ENCODE measurements around the gene GID4.
A peak's percentile ranks its signal among the peaks of the same experiment; 100 is the strongest.
"Not testable (repeated sequence)": the region's sequence is repeated elsewhere in the genome, so short reads cannot be mapped to it uniquely, and the experiment has no call there.

The GID4 gene

DNA sequence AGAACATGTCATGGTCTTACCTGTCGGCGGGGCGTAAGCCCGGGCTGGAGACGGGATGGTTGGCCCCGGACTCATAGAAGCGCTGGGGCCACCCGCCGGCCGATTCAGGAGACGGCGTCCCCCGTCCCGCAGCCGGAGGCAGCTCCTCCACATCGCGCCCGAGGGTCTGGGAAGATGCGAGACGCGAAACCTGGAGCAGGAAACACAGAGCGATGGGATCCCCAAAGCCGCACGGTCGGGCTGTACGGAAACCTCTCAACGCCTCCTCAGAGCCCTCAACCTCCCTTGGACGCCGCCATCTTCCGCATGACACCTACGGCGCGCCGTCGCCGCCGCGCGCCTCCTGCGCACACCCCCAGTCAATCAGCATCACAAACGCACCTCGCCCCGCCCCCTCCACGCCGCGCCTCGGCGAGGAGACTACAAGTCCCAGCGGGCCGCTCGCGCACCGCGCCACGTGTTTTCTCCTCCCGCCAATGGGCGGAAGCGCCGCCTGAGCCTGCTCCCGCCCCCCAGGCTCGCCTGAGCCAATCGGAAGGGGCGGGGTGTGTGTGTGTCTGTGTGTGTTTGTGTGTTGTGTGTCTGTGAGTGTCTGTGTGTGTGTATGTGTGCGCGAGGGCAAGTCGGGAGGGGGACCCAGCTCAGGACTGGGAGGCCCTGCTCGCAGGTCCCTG, at the start of gene GID4, which contains the start of gene ATPAF2:
Gene GID4 (plus strand): TSS at position 548 of the 674 bp plus-strand sequence. CDS start 57 bp downstream, at position 605.
Gene ATPAF2 (minus strand): TSS at position 308 of the 674 bp plus-strand sequence. CDS start 155 bp downstream, at position 153.
- DNase-seq, result peak; percentile 97

DNA sequence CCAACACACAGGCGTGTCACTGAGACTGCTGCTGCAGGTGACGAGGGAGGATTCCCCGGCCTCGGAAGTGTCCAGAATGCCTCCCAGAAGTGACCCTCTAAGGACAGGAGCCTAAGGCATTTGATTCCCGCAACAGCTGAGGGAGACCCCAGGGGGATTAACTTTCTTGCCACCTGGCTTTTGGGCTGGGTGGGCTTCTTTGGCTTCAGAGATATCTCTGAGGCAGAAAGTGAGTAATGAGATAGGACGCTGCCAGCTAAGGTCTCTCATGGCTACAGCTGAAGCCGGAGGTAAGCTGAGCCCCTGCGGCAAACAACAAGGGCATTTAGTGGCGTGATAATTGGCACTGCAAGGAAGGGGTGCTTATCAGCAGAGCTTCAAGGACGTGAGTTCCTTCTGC, 49.6 kb upstream of the GID4 start:
- DNase-seq, result no peak

DNA sequence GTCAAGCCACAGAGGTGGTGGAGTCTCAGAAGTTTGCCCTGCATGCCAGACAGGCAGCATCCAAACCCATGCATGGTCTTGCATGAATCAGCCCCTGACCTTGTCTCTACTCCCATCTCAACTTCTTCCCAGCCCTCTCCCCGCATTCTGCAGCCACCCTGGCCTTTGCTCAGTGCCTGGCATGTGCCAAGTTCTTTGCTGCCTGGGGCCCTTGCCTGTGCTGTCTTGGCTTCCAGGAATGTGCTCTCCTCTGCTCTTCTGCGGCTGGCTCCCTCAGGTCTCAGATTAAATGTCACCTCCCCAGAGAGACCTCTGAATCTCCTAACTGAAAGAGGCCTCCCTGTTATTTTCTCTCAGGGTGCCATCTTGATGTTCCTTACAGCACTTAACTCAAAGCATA, 48.9 kb upstream of the GID4 start:
- no peak for DNase-seq

DNA sequence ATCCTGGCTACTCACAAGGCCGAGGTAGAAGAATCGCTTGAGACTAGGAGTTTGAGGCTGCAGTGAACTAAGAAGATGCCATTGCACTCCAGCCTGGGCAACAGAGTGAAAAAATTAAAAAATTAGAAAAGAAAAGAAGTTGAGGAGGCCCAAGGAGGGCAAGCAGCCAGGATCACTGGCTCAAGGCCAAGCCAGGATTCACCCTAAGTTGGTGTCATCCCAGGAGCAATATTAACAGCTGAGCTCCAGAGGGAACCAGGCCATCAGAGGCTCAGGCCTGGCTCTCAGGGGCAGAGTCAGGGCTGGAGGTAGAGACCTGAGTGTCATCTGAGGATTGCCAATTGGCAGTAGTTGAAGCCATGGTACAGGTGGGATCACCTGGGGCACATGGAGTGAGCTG, 45.8 kb upstream of the GID4 start:
- no peak for DNase-seq

DNA sequence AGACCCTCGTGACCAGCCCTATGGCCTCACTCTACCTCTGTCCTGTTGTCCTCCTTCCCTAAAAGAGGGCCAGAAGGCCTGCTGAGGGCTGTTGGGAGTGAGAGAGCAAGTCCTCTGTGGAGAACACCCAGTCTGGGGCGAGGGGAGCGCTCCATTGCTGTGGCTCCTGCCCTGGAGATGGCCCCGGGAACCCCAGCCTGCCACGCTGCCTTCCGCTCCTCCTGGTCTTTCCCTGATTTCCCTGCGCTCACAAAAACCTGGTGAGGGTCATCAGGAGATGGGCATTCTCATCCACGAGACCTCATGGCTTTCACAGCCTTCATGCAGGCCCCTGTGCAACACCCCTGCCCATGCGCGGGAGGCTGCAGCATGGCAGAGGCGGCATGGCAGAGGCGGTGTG, 45.4 kb upstream of the GID4 start:
- DNase-seq, result no peak

DNA sequence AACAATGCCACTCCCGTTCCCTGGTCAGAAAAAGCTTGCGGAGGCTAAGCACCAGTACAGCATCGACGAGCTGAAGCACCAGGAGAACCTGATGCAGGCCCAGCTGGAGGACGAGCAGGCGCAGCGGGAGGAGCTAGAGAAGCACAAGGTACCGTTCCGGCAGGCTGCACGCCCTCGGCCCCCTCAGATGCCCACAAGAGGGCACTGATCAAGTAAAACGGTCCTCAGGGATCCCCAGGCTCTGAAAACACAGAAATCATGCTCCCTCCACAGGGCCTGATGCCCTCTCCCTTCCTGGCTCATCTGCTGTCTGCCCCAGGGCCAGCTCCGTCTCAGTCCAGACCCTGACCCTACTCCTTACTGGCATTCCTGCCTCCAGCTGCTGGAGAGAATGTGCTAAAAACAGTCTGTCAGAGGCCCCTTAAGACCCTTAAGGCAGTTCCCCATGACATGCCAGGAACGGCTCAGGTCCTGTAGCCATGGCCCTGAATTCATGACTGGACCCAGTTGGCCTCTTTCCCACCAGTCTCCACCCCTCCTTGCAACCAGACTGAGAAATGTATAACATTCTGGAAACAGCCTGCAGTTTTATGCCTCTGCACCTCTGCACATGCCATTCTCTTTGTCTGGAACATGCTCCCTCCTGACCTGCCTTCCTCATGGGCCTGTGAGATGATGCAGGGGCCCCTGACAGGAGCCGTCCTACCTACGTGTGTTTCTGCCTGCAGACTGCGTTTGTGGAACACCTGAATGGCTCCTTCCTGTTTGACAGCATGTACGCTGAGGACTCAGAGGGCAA, 44.7 kb upstream of the GID4 start:
- no peak for DNase-seq

DNA sequence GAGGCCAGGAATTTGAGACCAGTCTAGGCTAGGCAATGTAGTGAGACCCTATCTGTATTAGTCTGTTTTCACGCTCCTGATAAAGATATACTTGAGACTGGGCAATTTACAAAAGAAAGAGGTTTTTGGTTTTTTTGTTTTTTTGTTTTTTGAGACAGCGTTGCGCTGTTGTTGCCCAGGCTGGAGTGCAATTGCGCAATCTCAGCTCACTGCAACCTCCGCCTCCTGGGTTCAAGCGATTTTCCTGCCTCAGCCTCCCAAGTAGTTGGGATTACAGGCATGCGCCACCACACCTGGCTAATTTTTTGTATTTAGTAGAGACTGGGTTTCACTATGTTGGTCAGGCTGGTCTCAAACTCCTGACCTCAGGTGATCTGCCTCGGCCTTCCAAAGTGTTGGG, 43.3 kb upstream of the GID4 start:
- not testable (repeated sequence) for DNase-seq

DNA sequence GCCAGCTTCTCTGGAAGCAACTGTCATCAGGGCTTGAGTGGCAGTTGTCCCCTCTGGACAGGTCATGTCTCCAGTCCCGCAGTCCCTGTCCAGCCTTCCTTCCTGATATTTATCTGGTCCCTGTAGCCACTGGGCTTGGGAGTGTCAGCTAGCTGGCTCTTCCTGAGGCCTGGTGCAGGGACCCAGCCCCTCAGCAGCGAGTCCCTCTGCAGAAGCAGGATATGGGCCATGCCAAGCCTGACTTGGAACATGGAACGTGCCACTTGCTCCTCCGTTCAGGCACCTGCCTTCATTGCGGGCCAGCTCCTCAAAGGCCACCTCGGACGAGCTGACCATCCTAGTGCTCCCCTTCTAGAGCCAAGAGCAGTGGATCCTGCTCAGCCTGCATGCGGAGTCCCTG, 40.3 kb upstream of the GID4 start:
- DNase-seq, result no peak

DNA sequence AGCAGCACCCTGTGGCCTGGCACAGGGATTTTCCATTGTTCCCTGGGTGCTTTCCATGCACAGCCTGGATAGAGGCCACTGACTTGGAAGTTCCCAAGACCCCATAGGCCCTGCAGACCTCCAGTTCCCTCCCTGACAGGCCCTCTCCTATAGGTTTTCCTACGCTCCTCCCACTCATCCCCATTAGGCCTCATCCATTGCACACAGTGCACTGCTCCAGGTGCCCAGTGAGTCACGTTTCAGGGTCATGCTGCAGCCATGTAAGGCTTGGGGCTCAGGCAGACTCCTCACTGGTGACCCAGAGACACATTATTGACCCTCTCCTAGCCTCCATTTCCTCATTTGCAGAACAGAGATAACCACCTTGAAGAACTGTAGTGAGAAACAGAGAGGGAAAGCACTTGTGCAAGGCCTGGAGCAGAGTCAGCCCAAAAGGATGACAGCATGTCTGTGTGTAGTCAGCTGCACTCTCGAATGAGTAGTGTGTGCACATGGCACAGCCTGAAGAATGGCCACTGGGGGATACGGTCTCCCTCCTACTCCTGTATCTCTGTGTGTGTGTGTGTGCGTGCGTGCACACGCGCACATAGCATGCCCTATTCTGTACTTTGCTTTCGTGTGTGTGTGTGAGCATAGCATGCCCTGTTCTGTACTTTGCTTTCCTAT, 39.7 kb upstream of the GID4 start:
- no peak for DNase-seq

DNA sequence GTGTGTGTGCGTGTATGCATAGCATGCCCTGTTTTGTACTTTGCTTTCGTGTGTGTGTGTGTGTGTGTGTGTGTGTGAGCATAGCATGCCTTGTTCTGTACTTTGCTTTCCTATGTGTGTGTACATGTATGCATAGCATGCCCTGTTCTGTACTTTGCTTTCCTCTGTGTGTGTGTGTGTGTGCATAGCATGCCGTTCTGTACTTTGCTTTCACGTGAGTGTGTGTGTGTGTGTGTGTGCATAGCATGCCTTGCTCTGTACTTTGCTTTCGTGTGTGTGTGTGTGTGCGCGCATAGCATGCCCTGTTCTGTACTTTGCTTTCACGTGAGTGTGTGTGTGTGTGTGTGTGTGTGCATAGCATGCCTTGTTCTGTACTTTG, 39.2 kb upstream of the GID4 start:
- no peak for DNase-seq

DNA sequence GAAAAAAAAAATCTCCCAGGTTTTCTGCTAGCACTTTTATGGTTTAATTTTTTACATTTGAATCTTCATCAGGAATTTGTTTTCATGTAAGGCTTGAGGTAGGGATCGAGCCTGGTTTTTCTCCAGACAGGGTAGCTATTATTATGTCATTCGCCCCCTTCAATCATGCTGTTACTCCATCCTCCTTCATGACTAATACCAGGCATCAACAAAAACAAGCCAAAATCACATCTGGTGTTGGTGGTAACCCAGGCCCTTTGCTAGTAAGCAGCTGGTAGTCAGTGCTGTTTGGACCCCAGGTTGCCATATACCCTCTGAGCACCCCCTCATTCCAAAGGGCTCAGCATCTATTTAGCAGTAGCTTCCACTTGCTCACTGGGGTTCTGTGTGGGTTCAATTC, 37.0 kb upstream of the GID4 start:
- no peak for DNase-seq

DNA sequence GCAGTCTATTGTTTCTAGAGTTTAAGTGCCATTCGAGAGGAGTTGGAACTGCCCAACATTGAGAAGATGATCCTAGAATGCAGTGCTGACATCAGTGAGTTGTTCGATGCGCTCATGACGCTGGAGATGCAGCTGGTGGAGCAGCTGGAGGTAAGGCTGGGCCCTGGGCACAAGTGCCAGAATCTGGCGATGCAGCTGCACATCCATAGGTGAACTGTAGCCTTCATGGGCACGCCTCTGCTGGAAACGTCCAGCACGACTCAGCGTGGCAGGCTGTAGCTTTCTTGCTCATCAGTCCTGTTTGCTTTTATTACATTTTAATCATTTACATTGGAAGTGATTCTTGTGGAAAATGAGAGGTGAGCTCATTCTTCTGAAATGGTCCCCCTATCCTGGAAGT, 34.9 kb upstream of the GID4 start:
- DNase-seq, result no peak

DNA sequence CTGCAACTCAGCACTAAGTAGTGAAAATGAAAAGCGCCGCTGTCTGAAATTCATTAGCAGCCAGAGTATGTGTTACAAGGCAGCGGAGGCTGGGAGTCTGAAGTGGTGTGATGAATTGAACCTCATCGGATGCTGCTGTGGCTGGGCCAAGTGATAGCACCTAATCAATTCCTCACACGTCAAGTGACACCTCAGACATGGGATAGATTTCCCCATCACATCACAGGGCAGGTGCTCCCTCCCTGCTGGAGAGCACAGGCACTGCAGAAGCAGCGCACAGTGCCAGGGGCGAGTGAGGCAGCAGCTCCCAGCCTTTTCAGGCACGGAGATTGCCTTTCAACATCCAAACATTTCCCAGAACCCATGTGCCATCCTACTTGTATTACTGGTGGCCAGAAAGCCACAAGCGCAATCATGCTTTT, 34.3 kb upstream of the GID4 start:
- DNase-seq, result no peak

DNA sequence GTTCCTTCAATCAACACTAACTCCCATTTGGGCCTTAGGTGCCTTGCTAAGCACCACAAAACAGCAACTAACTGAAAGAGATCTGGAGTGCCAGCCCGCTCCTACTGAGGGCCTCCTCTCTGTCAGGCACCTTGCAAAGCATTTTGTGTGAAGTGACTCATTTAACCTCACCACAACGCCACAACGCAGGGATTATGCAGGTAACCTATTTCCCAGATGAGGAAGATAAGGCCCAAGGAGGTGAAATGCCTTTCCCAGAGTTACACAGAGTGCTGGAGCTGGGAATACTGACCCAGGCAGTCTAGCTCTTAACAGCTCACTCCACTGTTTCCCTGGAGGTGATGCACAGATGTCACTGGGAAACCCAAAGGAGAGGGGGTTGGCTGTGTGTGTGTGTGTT, 33.7 kb upstream of the GID4 start:
- no peak for DNase-seq

DNA sequence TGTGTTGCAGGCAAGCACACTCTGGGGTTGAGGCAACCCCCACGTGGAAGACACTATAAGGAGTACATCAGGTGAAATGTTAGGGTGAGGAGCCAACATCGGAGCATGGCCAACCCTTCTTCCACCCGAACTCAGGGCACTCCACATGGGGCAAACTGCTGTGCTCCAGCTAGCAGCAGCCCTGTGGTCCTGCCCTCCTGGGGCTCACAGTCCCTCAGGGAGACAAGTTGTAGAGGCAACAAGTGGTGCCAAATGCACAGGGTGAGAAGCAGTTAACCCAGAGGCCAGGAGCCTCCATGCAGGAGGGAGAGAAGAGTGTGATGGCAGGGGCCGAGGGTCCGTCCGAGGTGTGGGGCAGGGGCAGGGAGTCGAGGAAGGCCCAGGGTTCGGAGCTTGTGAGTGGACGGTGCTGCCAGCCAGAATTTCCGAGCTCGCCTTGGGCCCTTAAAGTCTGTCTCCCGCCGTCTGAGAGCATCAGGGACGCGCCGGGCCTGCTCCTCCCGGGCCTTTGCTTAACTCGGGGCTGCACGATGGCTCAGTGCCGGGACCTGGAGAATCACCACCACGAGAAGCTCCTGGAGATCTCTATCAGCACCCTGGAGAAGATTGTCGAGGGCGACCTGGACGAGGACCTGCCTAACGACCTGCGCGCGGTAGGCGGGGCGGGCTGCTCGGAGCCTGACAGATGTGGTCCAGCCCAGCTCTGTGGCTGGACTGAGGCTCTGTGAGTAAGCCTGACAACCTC, 32.5 kb upstream of the GID4 start:
- no peak for DNase-seq

DNA sequence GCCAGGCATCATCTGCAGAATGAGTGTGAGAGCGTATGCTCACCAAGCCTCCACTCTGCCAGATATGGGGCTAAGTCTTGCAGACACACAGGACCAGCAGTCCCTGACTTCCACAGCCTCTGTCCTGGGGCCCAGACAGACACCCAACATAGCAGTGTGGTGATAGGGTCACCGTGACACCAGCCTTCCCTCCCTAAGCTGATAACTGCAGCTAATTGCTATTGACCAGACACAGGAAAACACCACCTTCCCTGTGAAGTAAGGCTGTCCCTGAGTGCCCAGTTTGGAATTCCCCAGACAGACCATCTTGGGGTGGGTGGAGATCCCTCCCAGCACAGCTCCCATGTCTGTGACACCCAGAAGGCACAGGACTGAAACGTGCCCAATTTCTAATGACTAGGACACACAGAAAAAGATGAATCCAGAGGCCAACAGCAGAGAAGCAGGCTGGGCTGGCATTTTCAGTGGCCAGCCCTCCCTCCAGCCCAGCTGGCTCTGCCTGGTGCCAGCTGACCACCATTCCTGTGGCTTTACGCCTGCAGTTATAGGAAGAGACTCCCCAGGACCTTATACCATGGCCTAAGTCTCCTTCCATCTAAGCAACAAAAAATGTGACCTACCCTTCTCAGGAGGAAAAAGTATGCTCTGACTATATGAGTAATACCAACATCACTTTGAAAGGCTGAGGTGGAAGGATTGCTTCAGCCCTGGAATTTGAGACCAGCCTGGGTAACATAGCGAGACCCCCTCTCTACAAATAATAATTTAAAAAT, 30.5 kb upstream of the GID4 start:
- no peak for DNase-seq

DNA sequence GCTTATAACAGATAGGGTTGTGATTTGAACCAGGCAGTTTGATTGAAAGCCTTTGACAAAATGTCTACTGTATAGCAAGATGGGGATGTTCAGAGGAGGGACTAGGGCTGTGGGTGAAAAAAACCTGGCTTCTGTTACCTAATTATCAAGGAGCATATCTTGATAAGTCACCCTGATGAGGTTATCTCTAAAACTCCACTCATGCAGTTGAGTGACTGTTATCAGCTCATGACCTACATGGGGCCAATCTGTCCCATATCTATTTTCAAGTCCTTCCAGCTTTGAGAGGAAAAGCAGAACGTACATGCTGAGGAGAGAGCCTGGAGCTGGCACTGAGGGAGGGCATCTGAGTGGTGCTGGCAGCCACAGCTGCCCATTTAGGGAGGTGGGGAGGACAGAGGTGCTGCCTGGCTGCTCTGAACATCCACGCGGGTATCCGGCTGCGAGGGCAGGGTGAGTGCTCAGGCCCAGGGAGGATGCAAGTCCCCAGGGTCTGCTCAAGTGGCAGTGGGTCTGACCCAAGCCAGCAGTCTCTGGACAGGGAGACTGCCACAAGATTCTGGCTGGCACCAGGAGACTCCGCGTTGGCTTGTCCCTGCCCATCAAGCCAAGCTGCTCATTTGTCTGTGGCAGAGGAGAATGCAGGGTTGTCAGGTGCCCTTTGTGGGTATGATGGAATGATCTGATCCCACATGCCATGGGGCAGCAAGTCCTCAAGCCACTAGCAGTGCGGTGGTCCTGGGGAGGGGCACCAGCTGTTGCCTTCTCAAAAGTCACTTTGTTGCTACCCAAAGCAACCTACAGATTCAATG, 29.4 kb upstream of the GID4 start:
- no peak for DNase-seq

DNA sequence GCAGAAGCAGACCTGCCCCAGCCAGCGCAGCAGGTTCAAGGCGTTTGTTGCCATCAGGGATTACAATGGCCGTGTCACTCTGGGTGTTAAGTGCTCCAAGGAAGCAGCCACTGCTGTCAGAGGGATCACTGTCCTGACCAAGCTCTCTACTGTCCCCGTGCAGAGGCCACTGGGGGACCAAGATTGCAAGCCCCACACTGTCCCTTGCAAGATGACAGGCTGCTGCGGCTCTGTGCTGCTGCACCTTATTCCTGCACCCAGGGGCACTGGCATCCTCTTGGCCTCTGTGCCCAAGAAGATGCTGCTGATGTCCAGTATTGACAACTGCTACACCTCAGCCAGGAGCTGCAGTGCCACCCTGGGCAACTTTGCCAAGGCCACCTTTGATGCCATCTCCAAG, 27.9 kb upstream of the GID4 start:
- no peak for DNase-seq

DNA sequence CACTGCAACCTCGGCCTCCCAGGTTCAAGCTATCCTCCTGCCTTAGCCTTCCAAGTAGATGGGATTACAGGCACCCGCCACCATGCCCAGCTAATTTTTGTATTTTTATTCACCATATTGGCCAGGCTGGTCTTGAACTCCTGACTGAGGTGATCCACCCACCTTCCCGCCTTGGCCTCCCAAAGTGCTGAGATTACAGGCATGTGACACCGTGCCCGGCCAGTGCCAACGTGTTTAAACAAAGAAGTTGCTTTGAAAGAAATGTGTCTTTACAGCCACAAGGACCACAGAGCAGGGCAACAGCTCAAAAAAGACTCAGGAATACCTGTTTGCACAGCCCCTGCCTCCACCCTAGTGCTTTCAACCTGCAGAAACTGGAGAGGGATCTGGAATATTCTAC, 25.2 kb upstream of the GID4 start:
- no peak for DNase-seq

DNA sequence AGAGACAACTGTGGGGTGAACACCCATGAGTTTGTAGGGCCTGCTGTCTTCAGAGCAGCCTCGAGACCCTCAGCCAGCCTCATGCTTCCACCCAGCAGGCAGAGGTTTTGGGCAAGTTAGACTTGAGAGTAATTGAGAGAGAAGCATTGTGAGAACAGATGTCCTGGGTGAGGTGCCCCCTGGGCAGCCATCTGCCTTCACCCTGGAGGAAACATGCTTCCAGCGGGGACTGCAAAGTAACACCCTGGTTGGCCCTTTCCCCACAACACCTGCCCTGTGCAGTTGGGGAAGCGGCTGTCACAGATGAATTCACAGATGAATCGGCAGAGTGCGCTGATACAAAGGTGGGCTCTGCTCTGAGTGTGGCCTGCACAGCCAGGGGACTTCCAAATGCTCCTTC, 23.6 kb upstream of the GID4 start:
- no peak for DNase-seq

DNA sequence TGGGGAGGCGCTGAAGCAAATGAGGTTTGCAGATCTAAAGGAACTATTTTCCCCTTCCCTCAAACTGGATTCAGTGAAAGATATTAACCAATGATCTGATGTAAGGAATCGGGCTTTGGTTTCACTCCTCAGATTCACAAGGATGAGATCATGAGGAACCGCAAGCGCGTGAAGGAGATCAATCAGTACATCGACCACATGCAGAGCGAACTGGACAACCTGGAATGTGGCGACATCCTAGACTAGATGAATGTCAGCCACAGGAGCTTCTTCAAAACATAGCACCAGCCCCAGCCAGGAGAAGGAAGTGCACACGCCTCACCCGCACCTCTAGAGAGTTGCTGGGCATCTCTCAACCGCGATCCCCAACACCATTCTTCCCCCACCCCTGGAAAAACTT, 22.8 kb upstream of the GID4 start:
- DNase-seq, result no peak

DNA sequence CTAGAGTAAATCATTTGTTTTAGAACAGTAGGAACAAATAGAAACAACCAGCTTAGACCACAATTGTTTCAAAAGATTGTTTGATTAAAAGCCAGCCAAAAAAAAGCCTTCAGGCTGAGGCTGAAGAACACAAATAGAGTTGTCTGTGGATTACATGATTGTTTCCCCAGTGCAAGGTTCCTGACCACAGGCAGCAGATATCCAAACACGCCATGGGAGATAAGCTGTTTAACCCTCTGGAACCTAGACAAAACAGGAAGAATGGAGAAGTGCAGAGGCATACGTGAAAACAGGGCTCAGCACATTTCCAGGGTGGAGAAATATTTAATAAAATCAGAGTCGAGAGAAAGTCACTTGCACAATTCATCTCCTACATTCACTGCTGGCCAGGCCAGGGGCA, 21.2 kb upstream of the GID4 start:
- DNase-seq, result no peak
